Nephron (organoid): ENCODE measurements around the gene BRCA1.
"Not testable (repeated sequence)": the region's sequence is repeated elsewhere in the genome, so short reads cannot be mapped to it uniquely, and the experiment has no call there.

Experiments used
- H3K27ac Mint-ChIP-seq, 3 experiments: 2 replicates each; pipeline ENCODE4 v1.8.0; 2020; ENCODE audit warnings: mixed read lengths in 3 of 3, mild to moderate bottlenecking in 2 of 3, moderate library complexity in 1 of 3
- H3K27me3 Mint-ChIP-seq: 2 replicates; pipeline ENCODE4 v1.8.0; 2021; ENCODE audit warnings: low read depth, mild to moderate bottlenecking, moderate library complexity, mixed read lengths
- H3K36me3 Mint-ChIP-seq: 2 replicates; pipeline ENCODE4 v1.8.0; 2020; ENCODE audit warnings: low read depth, mixed read lengths
- H3K4me1 Mint-ChIP-seq: 2 replicates; pipeline ENCODE4 v1.8.0; 2020; ENCODE audit warnings: mixed read lengths
- H3K4me3 Mint-ChIP-seq, 3 experiments: 2 replicates each; pipeline ENCODE4 v1.8.0; 2020; ENCODE audit warnings: mild to moderate bottlenecking in 3 of 3, mixed read lengths in 3 of 3, moderate library complexity in 2 of 3
- H3K9me3 Mint-ChIP-seq: 2 replicates; pipeline ENCODE4 v1.8.0; 2020; ENCODE audit warnings: mixed read lengths
- CTCF ChIP-seq, 3 experiments: fragments of 200-600 bp; sonication (generic); IDR thresholded peaks; one replicate each; pipeline ENCODE4 v1.5.0; 2021; ENCODE audit warnings: antibody characterized with exemption in 3 of 3; ENCODE audit not compliant: unreplicated experiment in 3 of 3

The BRCA1 gene

GRCh38 chr17:43106552-43106951 lies 18.6 kb downstream of the BRCA1 start:
- H3K4me1 Mint-ChIP-seq = no peaks in the 10 kb centered on the region
- no peak for TF ChIP-seq CTCF (IDR thresholded peaks at IDR 0.05; ENCODE audit: unreplicated experiment in 3 of 3)
- no peaks in the 10 kb centered on the region for H3K9me3 Mint-ChIP-seq
- H3K4me3 Mint-ChIP-seq = no peak overlapping the region
- H3K27me3 Mint-ChIP-seq = no peaks in the 10 kb centered on the region
- no peak overlapping the region for H3K27ac Mint-ChIP-seq
- H3K36me3 Mint-ChIP-seq = peaks cover 9% of the 10 kb centered on the region

- Mint-ChIP-seq H3K4me1 (no peaks in the 10 kb centered on the region), H3K4me3 (no peak overlapping the region), H3K27me3 (no peaks in the 10 kb centered on the region), H3K27ac (no peak overlapping the region), H3K36me3 (peaks cover 10% of the 10 kb centered on the region), H3K9me3 (no peaks in the 10 kb centered on the region)
- TF ChIP-seq CTCF (IDR thresholded peaks at IDR 0.05; ENCODE audit: unreplicated experiment in 3 of 3) = no peak
Observed at GRCh38 chr17:43105146-43105545, 20.0 kb downstream of the BRCA1 start.

GRCh38 chr17:43104665-43105064 lies 20.5 kb downstream of the BRCA1 start:
- no peak for TF ChIP-seq CTCF (IDR thresholded peaks at IDR 0.05; ENCODE audit: unreplicated experiment in 3 of 3)
- Mint-ChIP-seq H3K9me3 (no peaks in the 10 kb centered on the region), H3K4me3 (no peak overlapping the region), H3K27ac (no peak overlapping the region), H3K36me3 (peaks cover 10% of the 10 kb centered on the region), H3K27me3 (no peaks in the 10 kb centered on the region), H3K4me1 (no peaks in the 10 kb centered on the region)

GRCh38 chr17:43095364-43095763 lies 29.8 kb downstream of the BRCA1 start:
- H3K27ac Mint-ChIP-seq, H3K4me1 Mint-ChIP-seq, H3K27me3 Mint-ChIP-seq, H3K36me3 Mint-ChIP-seq, H3K9me3 Mint-ChIP-seq, H3K4me3 Mint-ChIP-seq: not testable (repeated sequence)

GRCh38 chr17:43094129-43094835 lies 30.9 kb downstream of the BRCA1 start:
- no peak overlapping the region for H3K27ac Mint-ChIP-seq
- TF ChIP-seq CTCF (IDR thresholded peaks at IDR 0.05; ENCODE audit: unreplicated experiment in 3 of 3) = no peak
- no peak overlapping the region for H3K4me3 Mint-ChIP-seq

GRCh38 chr17:43092901-43093300 lies 32.3 kb downstream of the BRCA1 start:
- Mint-ChIP-seq H3K4me1 (no peaks in the 10 kb centered on the region), H3K27me3 (no peaks in the 10 kb centered on the region), H3K9me3 (no peaks in the 10 kb centered on the region), H3K27ac (no peak overlapping the region), H3K4me3 (no peak overlapping the region), H3K36me3 (peaks cover 15% of the 10 kb centered on the region)
- no peak for TF ChIP-seq CTCF (IDR thresholded peaks at IDR 0.05; ENCODE audit: unreplicated experiment in 3 of 3)

More at GRCh38 chr17:43094129-43094835, 30.9 kb downstream of the BRCA1 start:
- Mint-ChIP-seq H3K4me1 (no peaks in the 10 kb centered on the region), H3K36me3 (peaks cover 8% of the 10 kb centered on the region), H3K9me3 (no peaks in the 10 kb centered on the region), H3K27me3 (no peaks in the 10 kb centered on the region)
